Fibroblast of skin of abdomen (primary cell): ENCODE data around the gene PSPC1. TPM values are rescaled to one million over a fixed set of nuclear protein-coding genes. Genes with fewer than 3 reads are reported as not detected.
A peak's percentile ranks its signal among the peaks of the same experiment; 100 is the strongest.
"Not testable (repeated sequence)": the region's sequence is repeated elsewhere in the genome, so short reads cannot be mapped to it uniquely, and the experiment has no call there.

ENCODE experiments used
- DNase-seq: peaks from one replicate; pipeline ENCODE4 v3.0.0-alpha.2; 2013
- polyA plus RNA-seq, 2 experiments: library from polyadenylated mRNA; unstranded; fragments of 120-200 nt; gene quantifications; one replicate each; pipeline ENCODE4 v1.2.1, GENCODE V29; 2013; ENCODE audit not compliant: insufficient read length in 2 of 2

The PSPC1 gene, protein sequence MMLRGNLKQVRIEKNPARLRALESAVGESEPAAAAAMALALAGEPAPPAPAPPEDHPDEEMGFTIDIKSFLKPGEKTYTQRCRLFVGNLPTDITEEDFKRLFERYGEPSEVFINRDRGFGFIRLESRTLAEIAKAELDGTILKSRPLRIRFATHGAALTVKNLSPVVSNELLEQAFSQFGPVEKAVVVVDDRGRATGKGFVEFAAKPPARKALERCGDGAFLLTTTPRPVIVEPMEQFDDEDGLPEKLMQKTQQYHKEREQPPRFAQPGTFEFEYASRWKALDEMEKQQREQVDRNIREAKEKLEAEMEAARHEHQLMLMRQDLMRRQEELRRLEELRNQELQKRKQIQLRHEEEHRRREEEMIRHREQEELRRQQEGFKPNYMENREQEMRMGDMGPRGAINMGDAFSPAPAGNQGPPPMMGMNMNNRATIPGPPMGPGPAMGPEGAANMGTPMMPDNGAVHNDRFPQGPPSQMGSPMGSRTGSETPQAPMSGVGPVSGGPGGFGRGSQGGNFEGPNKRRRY
- polyA plus RNA-seq (2013, experiment 1 of 2; ENCODE audit: insufficient read length): 31.1 TPM
- polyA plus RNA-seq (2013, experiment 2 of 2; ENCODE audit: insufficient read length): 30.7 TPM

DNA sequence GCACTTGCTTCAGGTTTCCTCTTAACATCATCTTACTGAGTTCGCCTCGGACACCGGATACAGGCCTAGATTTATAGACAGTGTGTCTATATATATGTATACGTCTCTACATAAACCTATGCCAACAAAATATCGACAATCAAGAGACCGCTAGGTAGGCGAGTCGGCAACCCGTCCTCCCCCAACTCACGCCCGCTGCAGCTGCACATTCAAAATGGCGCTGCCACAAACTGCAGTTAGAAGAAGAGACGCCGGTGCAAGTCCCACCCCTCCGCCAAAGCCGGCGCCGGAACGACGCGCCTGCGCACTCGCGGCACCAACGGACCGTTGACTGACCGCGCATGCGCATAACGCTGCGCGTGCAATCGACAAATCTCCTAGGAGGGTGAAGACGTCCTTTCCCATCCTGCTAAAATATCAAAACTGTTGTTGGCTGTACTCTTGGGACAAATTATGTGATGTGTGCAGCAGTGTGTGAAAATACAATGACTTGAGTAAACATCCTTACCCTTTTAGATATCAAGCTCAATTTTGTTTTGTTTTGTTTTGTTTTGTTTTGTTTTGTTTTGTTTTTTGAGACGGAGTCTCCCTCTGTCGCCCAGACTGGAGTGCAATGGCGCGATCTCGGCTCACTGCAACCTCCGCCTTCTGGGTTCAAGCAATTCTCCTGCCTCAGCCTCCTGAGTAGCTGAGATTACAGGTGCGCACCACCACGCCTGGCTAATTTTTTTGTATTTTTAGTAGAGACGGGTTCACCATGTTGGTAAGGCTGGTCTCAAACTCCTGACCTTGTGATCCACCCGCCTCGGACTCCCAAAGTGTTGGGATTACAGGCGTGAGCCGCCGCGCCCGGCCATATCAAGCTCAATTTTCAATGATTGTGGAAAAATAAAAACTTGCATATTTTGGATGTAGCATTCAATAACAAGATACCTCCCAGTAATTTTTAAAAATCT is at the start of gene PSPC1:
Gene PSPC1, minus strand, starts transcription at position 219 of the 956 bp plus-strand sequence. Its CDS starts 188 bp downstream, at position 31.
- peak; percentile 95 for DNase-seq

DNA sequence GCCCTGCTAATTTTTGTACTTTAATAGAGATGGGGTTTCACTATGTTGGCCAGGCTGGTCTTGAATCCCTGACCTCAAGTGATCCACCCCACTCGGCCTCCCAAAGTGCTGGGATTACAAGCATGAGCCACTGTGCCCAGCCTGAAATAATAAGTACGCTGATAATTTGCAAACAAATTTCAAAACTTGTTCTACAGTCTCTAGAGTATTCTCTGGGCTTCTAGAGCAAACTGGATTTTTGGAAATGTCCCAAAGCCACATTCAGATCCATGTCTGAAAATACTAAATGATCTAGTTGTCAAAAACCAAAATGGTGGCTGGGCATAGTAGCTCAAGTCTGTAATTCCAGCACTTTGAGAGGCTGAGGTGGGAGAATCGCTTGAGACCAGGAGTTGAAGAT is 39.9 kb upstream of the PSPC1 start:
- no peak for DNase-seq

DNA sequence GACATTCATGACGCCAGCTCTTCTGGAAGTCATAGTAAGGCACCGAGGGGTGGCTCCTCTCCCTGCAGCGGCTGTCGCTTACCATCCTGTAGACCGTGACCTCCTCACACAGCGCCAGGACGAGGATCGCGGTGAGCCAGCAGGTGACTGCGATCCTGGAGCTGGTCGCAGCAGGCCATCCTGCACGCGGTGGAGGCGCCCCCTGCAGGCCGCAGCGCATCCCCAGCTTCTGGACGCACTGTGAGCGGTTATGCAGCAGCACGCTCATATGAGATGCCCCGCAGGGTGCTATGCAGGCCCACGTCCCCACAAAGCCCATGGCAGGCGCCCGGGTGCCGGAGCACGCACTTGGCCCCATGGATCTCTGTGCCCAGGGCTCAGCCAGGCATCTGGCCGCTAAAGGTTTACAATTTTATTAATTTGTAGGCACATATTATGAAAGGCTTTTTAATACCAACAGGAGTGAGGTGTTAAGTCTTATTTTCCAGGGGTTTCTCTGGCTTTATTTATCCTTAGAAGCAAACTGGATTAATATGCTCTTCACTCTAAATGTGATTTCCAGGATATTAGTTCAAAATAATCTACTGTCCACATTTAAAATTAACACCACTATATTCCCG is 35.6 kb upstream of the PSPC1 start:
- peak; percentile 5 for DNase-seq

DNA sequence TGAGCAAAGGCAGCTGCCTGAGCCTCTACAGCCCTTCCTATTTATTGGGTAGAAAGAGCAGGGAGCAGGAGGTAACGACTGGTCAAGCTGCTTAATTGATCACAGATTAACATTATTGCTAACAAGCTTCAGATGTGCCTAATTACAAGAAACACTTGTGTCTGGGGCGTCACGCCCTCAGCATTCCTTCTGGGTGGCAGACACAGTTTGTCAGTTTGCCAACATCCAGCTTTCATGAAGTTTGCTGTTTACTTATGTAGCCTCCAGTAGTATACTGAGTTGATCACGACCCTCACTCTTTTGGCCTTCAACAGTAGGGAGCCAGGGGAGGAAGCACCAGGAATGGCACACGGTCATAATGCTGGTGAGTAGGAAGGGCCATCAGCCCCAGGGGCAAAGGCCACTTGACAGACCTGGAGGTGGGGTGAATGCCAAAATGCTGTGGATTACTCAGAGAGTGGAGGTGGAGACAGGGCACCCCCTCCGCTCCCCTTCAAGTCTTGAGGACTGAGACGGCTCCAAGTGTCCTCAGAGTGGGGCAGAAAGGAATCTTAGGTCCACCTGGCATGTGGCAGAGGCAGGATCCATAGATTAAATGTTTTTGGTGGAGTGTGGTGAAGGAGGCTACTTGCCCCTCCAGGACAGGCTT is 34.9 kb upstream of the PSPC1 start:
- no peak for DNase-seq

DNA sequence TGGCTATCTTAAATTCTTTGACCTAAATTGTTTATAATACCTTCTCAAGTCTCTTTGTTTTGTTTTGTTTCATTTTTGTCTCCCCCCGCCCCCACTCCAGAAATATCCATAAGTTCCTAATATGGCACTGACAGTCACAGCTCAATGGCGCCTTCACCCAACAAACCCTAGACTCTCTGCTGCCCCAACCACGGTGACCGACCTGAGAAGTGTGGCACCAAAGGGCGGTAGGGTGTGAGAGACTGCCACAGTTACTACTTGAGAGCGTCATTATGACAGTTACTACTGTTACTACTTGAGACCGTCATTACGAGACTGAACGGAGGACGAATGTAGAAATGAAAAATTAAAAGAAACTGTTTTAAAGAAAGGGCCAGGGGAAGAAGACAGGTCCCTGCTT is 34.4 kb upstream of the PSPC1 start:
- no peak for DNase-seq

DNA sequence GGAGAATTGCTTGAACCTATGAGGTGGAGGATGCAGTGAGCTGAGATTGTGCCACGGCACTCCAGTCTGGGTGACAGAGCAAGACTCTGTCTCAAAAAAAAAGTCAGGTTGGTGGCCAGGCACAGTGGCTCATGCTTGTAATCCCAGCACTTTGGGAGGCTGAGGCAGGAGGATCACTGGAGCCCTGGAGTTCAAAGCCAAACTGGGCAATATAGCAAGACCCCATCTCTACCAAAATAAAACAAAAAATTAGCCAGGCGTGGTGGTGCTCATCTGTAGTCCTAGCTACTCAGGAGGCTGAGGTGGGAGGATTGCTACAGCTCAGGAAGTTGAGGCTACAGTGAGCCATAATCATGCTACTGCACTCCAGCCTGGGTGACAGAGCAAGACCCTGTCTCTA is 33.1 kb upstream of the PSPC1 start:
- DNase-seq: not testable (repeated sequence)

DNA sequence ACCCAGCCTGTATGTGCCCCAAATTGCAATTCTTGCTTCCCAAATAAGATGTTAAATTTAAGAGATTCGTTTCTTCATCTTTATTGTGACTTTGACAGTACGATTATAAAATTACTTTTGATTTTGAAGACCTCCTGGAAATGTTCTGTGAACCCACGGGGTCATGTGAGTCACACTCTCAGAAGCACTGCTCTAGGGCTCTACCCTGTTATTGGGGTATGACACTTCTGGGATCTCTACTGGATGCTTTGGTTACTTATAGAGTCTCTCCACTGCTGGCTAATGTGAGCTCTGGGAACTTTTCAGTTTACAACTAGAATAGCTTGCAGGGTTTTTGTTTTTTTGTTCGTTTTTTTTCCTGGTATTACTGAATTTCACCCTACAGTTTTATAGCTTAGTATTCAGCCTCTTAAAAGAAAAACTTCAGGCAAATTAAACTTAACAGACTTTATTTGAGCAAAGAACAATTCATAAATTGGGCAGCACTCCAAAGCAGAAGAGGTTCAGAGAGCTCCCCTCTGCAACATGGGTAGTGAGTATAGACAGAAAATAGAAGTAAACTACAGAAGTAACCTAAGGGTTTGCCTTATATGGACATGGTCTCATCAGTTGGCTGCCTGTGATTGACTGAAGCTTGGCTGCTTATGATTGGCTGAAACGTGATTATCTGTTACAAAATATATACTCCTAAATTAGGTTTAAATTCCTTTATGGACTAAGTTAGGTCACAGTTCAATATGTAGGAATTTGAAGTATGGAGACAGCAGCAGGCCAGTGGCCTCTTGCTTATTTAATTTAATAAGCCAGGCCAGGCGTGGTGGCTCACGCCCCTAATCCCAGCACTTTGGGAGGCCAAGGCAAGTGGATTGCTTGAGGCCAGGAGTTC is 28.5 kb upstream of the PSPC1 start:
- DNase-seq: peak; percentile 15

DNA sequence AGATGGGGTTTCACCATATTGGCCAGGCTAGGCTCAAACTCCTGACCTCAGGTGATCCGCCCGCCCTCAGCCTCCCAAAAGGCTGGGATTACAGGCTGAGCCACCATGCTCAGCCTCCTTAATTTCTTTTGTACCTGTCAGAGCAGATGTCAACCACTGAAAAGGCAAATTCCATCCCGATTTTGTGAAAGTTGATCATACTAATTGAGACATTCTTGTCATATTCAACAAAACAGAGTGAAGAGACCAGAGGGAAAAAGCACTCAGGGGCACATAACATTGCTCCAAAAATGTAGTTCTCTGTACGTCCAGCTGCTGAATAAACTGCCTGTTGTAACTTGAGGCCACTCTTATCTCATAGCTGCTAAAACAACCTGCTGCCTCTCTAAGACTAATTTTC is 27.4 kb upstream of the PSPC1 start:
- no peak for DNase-seq

DNA sequence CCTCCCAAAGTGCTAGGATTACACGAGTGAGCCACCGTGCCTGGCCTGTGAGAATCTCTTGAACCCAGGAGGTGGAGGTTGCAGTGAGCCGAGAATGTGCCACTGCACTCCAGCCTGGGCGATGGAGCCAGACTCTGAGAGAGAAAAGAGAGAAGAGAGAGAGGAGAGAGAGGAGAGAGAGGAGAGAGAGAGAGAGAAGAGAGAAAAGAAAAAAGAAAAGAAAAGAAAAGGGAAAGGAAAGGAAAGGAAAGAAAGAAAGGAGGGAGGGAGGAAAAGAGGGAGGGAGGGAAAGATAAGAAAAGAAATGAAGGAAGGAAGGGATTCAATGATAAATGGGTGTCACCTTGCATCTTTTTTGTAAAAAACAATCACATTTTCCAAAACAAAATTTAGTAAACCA is 23.0 kb upstream of the PSPC1 start:
- DNase-seq: no peak

DNA sequence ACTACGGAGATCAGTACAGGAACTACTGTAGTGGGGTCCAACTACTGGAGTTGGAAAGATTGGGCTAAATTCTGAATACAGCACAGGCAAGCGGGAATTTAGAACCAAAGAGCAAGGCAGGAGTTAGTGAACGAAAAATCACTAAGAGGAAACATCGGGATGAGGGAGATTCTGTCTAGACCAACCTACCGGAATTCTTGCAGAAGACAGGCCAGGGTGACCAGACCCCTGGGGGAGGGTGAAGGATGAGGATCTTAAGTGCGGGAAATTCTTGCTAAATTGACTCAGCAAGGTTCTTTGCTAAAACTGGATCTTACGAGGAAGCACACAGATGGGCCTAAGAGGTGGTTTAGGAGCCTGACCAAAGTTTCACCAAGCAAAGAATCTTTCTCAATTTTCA is 13.2 kb upstream of the PSPC1 start:
- no peak for DNase-seq

DNA sequence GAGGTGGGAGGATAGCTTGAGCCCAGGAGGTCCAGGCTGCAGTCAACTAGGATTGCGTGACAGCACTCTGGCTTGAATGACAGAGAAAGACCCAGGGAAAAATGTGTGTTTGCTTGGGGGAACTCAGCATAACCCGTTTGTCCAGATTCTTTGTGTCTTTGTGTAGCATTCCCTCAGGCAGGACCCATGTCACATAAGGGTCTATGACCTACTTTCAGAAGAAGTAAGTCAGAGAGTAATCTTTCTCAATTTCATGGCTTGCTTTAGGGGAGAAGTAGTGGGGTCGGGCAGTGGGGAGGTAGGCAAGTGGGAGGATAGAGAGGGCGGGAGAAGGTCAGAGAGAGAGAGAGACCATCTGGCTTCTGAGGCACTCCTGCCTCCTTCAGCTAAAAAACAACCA is 11.9 kb upstream of the PSPC1 start:
- DNase-seq: no peak

DNA sequence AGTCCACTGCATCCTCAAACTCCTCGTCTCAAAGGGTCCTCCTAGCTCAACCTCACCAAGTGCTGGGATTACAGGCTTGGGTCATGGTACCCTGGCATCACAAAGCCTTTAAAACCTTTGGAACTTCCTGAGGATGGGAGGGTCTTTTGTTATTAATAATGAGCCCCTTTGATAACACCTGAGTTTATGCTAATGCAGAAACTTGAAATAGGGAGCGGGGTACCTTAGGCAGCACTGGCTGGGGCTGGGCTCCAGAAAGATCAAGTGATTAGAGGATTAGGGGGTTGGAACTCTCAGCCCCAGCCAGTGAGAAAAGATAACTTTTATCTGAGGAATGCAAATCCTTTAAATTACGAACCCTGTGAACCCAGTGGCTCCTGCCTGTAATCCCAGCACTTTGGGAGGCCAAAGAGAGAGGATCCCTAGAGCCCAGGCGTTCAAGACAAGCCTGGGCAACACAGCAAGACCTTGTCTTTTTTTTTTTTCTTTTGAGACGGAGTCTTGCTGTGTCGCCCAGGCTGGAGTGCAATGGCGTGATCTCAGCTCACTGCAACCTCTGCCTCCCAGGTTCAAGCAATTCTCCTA is 9.3 kb upstream of the PSPC1 start:
- DNase-seq: no peak

DNA sequence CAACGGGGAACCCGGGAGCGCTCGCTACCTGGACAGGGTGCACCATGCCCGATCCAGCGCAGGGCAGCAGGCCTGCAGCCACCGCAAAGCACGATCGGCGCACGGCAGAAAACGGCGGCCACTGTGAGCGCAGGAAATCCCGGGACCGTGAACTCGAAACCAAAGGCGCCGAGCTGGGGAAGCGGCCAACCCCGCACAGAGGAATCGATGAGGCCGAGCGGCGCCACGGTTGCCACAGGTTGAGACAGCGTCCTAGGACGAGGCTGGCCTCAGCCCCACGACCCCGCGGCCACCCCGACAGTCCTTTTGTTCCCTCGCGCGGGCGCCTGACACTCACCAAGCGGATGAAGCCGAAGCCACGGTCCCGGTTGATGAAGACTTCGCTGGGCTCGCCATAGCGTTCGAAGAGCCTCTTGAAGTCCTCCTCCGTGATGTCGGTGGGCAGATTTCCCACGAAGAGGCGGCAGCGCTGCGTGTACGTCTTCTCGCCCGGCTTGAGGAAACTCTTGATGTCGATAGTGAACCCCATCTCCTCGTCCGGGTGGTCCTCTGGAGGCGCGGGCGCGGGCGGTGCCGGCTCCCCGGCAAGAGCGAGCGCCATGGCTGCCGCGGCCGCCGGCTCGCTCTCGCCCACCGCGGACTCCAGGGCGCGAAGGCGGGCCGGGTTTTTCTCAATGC is 557 bp downstream of the PSPC1 start:
- peak; percentile 41 for DNase-seq

DNA sequence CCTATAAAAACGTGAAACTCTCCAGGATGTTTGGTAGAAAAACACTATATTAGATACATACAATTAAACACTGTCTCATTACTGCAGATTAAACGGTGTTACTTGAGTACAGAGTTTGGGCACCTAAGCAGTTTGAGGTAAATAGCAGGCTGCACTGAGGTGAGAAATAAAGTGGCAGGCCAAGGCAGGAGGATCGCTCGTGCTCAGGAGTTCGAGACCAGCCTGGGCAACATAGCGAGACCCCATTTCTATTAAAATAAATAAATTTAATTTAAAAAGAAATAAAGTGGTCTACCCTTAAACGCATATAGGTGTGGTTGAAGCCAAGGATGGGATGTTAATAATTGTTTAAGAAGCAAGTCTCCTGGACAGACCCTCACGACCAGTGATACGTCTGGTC is 1.2 kb downstream of the PSPC1 start:
- no peak for DNase-seq

DNA sequence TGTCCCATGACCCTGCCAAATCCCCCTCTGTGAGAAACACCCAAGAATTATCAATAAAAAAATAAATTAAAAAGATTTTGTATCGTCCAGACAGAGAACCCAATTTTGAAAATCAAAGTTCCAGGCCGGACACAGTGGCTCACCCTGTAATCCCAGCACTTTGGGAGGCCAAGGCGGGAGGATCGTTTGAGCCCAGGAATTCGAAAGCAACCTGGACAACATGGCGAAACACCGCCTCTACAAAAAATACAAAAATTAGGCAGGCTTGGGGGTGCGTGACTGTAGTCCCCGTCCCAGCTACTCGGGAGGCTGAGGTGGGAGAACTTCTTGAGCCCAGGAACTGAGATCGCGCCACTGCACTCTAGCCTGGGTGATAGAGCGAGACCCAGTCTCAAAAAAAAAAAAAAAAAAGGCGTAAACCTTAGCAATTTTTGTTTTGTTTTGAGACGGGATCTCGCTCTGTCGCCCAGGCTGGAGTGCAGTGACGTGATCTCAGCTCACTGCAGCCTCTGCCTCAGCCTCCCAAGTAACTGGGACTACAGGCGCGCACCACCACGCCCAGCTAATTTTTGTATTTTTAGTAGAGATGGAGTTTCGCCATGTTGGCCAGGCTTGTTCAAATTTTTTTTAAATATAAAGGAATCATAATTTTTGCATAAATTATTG is 1.9 kb downstream of the PSPC1 start:
- not testable (repeated sequence) for DNase-seq

DNA sequence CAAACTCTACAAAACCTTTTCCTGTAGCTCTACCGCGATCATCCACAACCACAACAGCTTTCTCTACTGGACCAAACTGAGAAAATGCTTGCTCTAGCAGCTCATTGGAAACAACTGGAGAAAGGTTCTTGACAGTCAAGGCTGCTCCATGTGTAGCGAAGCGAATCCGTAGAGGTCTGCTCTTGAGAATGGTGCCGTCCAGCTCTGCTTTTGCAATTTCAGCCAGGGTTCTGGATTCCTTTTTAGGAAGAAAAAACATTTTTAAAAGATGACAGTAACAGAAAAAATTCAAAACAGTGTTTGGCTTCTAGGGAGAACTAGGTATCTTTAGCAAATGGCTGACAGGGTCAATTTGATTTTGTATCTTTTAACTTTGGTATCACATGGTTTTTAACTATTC is 10.4 kb downstream of the PSPC1 start:
- DNase-seq: peak; percentile 6

DNA sequence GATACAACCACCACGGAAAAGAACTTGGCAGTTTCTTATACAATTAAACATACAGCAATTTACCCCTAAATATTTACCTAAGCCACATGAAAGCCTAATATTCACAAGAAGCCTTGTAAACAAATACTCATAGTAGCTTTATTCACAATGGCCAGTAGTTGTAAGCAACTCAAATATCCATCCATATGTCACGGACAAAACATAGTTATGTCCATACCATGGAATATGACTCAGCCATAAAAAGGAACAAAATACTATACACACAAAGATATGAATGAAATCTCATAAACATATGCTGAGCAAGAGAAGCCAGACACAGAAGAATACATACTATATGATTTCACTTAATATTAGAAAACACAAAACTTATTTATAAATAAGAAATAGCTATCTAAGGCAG is 12.9 kb downstream of the PSPC1 start:
- DNase-seq: no peak

DNA sequence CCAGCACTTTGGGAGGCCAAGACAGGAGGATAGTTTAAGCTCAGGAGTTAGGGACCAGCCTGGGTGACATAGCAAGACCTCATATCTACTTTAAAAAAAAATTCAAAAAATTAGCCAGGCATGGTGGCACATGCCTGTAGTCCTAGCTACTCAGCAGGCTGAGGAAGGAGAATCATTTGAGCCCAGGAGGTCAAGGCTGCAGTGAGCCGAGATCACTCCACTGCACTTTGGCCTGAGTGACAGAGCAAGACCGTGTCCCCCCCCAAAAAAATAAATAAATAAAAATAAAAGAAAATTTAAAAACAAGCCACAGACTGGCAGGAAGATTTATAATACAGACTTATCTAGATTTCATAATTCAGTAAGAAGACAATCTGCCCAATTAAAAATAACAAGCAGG is 14.8 kb downstream of the PSPC1 start:
- DNase-seq: no peak

DNA sequence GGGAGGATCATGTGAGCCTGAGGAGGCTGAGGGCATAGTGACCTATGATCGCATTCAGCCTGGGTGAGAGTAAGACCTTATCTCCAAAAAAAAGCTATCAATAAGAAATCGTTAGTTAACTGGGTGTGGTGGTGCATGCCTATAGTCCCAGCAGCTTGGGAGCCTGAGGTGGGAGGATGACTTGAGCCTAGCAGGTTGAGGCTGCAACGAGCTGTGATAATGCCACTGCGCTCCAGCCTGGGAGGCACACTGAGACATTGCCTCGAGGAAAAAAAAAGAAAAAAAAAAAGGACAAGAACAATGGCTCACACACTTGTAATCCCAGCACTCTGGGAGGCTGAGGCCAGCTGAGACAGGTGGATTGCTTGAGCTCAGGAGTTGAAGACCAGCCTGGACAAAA is 16.2 kb downstream of the PSPC1 start:
- DNase-seq: no peak

DNA sequence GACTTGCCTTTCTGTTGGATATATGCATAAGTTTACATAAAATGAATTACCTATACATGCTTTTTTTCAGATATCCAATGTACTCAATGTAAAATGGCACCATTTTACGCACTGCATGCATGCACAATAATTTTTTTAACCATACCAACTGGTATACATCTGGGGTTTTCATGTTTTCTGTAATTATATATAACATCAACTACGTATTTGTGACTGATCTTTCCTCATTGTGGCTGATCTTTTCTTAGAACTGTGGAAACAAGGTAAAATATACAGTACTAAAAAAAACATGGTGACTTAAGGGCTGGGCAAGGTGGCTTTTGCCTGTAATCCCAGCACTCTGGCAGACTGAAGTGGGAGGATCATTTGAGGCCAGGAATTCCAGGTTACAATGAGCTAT is 18.5 kb downstream of the PSPC1 start:
- no peak for DNase-seq
